Medulla oblongata (tissue), 1 donor: Measurements from ENCODE around the gene HACL1.
"Not testable (repeated sequence)": the region's sequence is repeated elsewhere in the genome, so short reads cannot be mapped to it uniquely, and the experiment has no call there.

ENCODE experiments used
- DNase-seq: peaks from one replicate; pipeline ENCODE4 v3.0.0-alpha.2; 2015; ENCODE audit errors: extremely low spot score

The HACL1 gene

DNA sequence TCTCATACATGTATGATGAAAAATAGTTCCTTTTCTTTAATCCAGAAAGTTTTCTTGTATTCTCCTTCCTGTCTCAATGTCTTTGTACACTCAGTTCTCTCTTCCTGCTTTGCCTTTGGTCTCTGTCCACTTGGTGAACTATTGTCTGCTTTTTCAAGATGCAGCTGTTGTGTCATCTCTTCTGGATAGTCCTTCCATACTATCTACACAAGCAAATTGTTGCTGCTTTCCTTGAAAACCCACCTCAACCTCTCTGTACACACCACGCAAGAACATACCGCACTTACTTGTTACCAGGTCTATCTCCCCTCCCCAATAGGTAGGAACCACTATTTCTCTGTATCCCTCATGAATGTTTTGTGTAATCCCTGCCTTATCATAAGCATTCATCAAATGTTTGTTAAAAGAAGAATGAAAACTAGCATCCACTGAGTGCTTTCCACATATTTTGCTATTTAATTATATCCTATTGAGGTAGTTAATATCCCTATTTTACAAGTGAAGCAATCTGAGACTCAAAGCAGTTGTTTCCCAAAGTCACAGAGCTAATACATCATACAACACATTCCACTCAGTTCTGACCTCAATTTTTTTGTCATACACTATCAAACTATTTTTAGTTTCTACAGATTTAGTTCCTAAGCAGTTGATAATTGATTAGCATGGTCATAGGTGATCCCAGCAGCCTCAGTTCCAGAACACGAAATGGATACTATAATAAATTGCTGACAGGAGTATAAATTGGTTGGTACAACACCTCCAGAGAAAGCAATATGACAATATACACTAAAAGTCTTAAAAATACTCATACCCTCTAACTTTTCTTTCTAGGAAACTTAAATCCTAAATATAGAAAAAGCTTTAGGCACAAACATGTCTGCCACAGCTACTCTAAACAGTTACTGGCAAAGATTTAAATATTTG is 19.6 kb downstream of the HACL1 start:
- no peak for DNase-seq

GRCh38 chr3:15579051-15579450 is 22.3 kb downstream of the HACL1 start:
- no peak for DNase-seq

DNA sequence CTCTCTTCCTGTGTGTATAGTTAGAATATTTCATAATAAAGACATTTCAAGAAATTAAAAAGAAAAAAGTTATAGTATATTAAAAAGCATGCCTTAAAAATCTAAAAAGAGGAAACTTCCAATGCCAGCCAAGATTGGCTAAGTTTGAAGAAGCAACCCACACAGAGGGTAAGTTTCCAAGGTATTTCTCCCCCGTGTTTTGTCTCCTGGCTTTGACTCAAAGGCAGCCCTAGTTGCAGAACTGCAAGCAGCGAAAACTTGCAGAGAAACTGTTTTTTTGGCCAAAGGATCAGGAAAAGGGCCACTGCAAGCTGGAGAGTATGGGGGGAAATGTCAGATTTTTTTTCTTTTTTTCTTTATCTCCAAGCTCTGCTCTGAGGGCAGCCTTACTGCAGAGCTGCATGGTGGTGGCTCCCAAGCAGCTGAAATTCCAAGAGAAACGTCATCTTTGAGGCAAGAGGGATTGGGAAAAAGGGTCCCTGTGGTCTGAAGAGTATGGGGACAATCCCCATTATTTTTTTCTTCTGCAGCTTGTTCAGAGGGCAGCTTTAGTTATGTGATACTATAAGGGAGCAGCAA is 23.0 kb downstream of the HACL1 start:
- peak; percentile 25 for DNase-seq

DNA sequence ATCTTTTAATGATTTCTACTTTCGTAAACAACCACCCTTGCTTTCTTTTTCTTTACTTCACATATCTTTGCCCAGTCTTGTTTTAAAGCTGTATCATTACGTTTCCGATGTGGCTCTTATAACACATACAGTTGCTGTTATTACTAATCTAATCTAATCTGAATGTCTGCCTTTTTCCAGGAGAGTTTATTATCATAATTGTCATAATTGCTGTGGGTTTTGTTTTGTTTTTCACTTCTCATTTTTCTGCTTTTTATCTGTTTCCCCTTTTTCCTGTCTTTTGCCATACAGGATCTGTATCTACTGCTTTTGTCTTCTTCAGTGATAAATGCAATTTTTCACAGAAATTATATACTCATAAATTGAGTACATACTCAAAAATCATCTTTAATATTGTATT is 24.9 kb downstream of the HACL1 start:
- no peak for DNase-seq

DNA sequence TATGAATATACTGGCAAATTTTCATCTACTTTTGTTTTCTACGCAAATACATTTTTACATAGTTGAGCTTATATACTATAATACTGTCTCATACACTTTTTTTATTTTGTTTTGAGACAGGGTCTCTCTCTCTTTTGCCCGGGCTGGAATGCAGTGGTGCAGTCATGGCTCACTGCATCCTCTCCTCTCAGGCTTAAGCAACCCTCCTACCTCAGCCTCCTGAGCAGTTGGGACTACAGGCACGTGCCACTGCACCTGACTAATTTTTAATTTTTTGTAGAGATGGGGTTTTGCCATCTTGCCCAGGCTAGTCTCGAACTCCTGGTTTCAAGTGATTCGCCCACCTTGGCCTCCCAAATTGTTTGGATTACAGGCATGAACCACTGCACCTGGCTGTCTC is 25.9 kb downstream of the HACL1 start:
- no peak for DNase-seq

GRCh38 chr3:15572138-15572537 is 29.2 kb downstream of the HACL1 start:
- no peak for DNase-seq

- no peak for DNase-seq
Measured at GRCh38 chr3:15563190-15563589, 38.2 kb downstream of the HACL1 start.

GRCh38 chr3:15562560-15562959 is 38.8 kb downstream of the HACL1 start:
- DNase-seq, result no peak

DNA sequence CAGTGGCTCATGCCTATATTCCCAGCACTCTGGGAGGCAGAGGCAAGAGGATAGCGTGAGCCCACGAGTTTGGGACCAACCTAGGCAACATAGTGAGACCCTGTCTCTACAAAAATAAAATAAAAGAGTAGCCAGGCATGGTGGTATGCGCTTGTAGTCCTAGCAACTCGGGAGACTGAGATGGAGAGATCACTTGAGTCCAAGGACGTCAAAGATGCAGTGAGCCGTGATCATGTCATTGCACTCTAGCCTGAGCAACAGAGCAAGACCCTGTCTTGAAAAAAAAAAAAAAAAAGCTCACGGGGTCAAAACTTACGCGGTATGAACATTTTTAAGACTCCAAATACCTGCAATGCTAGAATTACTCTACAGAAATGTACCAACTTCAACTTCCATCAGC is 42.8 kb downstream of the HACL1 start:
- DNase-seq, result no peak

GRCh38 chr3:15557511-15557946 is 43.8 kb downstream of the HACL1 start:
- DNase-seq, result peak; percentile 69

DNA sequence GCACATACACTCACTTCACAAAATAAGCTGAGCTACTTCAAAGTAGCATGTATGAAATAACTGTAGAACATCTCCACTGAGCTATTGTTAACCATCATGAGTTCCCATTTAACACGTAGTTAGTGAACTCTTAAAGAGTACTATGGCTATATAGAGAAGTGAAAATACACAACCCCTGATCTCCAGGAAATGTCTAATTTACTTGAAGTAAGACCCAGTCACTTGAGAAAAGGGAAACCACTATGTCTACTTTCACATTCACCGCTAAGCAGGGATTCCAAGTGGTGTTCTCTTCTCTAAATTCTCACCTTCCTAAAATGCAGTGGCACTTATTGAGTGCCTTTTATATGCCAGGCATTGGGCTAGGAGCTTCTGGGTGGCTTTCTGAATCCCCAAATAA is 44.9 kb downstream of the HACL1 start:
- peak; percentile 81 for DNase-seq

- no peak for DNase-seq
Measured at GRCh38 chr3:15553749-15554148, 47.6 kb downstream of the HACL1 start.

- no peak for DNase-seq
Measured at GRCh38 chr3:15551902-15552301, 49.5 kb downstream of the HACL1 start.

DNA sequence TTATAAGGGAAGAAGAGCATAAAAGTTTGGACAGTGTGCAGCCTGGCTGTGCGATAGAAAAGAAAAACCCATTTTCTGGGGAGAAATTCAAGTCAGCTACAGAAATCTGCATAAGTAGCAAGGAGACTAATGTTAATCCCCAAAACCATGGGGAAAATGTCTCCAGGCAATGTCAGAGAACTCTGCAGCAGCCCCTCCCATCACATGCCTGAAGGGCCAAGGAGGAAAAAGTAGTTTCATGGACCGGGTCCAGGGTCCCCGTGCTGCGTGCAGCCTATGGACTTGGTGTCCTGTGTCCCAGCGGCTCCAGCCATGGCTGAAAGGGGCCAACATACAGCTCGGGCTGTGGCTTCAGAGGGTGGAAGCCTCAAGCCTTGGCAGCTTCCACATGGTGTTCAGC is 51.5 kb downstream of the HACL1 start:
- DNase-seq, result no peak

- peak; percentile 16 for DNase-seq
Measured at GRCh38 chr3:15542614-15543013, 58.8 kb downstream of the HACL1 start.

- DNase-seq, result no peak
Measured at GRCh38 chr3:15541371-15541770, 60.0 kb downstream of the HACL1 start.

- no peak for DNase-seq
Measured at GRCh38 chr3:15539066-15539465, 62.3 kb downstream of the HACL1 start.

- DNase-seq, result no peak
Measured at GRCh38 chr3:15538345-15538744, 63.0 kb downstream of the HACL1 start.

- DNase-seq, result no peak
Measured at GRCh38 chr3:15536856-15537255, 64.5 kb downstream of the HACL1 start.

GRCh38 chr3:15535732-15536131 is 65.6 kb downstream of the HACL1 start:
- no peak for DNase-seq

- not testable (repeated sequence) for DNase-seq
Measured at GRCh38 chr3:15532614-15533013, 68.8 kb downstream of the HACL1 start.

- DNase-seq, result no peak
Measured at GRCh38 chr3:15531346-15531745, 70.0 kb downstream of the HACL1 start.

- no peak for DNase-seq
Measured at GRCh38 chr3:15528854-15529537, 72.4 kb downstream of the HACL1 start.
